T-cell (primary cell): ENCODE measurements around the gene MYO5C. TPM values are rescaled to one million over a fixed set of nuclear protein-coding genes. Genes with fewer than 3 reads are reported as not detected.

Source experiments
- ATAC-seq, 4 experiments: fragments of 200-7000 bp in 3 of 4; fragments of 150-1000 bp in 1 of 4; cut with Tn5 transposase; replicated peaks in 1 of 4; 1 replicate in 3 of 4; 2 replicates in 1 of 4; pipeline ENCODE4 v1.10.0; 2021; ENCODE audit warnings: moderate library complexity in 3 of 4, mild to moderate bottlenecking in 2 of 4, moderate number of reproducible peaks in 1 of 4
- CTCF ChIA-PET, 2 donors: fragments of 300-600 bp; sonication (Branson Sonifier 250); formaldehyde crosslinking; loops; one replicate each; lab custom pipeline; 2022; ENCODE audit warnings: antibody characterized with exemption in 2 of 2; lab: Charles Lee
- POLR2A ChIA-PET, 2 donors: fragments of 300-600 bp; sonication (Branson Sonifier 250); formaldehyde crosslinking; loops; one replicate each; lab custom pipeline; 2022; ENCODE audit warnings: antibody characterized with exemption in 2 of 2; lab: Charles Lee
- DNase-seq, 35 experiments: peaks; one replicate each; pipeline versions ENCODE4 v3.0.0 to v3.0.0-alpha.2; 2013 to 2023
- H3K27ac ChIP-seq: one replicate; pipeline ENCODE4 v1.5.1; 2013; ENCODE audit warnings: low read length
- H3K27me3 ChIP-seq, 2 experiments: replicated peaks in 1 of 2; 1 replicate in 1 of 2; 2 replicates in 1 of 2; pipeline versions ENCODE4 v1.6.1 to v1.7.0; 2013; ENCODE audit warnings: low read length in 1 of 2, mixed read lengths in 1 of 2; ENCODE audit not compliant: control insufficient read depth in 2 of 2, insufficient read depth in 2 of 2; ENCODE audit errors: extremely low read depth in 1 of 2
- H3K36me3 ChIP-seq, 2 donors: 1 replicate in 1 of 2; 2 replicates in 1 of 2; pipeline versions ENCODE4 v1.6.1 to v1.7.0; 2013; ENCODE audit warnings: low read length in 1 of 2; ENCODE audit not compliant: control insufficient read depth in 2 of 2, insufficient read depth in 1 of 2; ENCODE audit errors: extremely low read depth in 1 of 2
- H3K4me1 ChIP-seq, 2 experiments: 1 replicate in 1 of 2; 2 replicates in 1 of 2; pipeline versions ENCODE4 v1.6.1 to v1.7.0; 2013; ENCODE audit warnings: low read length in 2 of 2, mixed read lengths in 1 of 2; ENCODE audit not compliant: insufficient read depth in 2 of 2, control insufficient read depth in 1 of 2; ENCODE audit errors: extremely low read depth in 1 of 2
- H3K4me3 ChIP-seq, 2 donors: 1 replicate in 1 of 2; 2 replicates in 1 of 2; pipeline versions ENCODE4 v1.5.1 to v1.7.0; 2013; ENCODE audit warnings: mild to moderate bottlenecking in 2 of 2, low read length in 1 of 2, moderate library complexity in 1 of 2; ENCODE audit not compliant: control insufficient read depth in 1 of 2; ENCODE audit errors: extremely low read depth in 1 of 2
- H3K9me3 ChIP-seq: 2 replicates; pipeline ENCODE4 v1.7.0; 2013
- H3K27ac Mint-ChIP-seq, 2 donors: one replicate each; pipeline ENCODE4 v1.8.0; 2020 to 2021; ENCODE audit warnings: mild to moderate bottlenecking in 2 of 2, mixed read lengths in 2 of 2
- H3K27me3 Mint-ChIP-seq, 2 donors: one replicate each; pipeline ENCODE4 v1.8.0; 2021 to 2022; ENCODE audit warnings: mixed read lengths in 2 of 2
- H3K36me3 Mint-ChIP-seq: one replicate; pipeline ENCODE4 v1.8.0; 2021; ENCODE audit warnings: mixed read lengths
- H3K4me1 Mint-ChIP-seq, 3 donors: one replicate each; pipeline ENCODE4 v1.8.0; 2020 to 2022; ENCODE audit warnings: mixed read lengths in 3 of 3, mild to moderate bottlenecking in 1 of 3
- H3K4me3 Mint-ChIP-seq, 3 donors: one replicate each; pipeline ENCODE4 v1.8.0; 2020 to 2022; ENCODE audit warnings: mild to moderate bottlenecking in 3 of 3, mixed read lengths in 3 of 3, moderate library complexity in 3 of 3
- H3K9me3 Mint-ChIP-seq, 3 donors: one replicate each; pipeline ENCODE4 v1.8.0; 2020 to 2022; ENCODE audit warnings: mixed read lengths in 3 of 3
- WGBS: methylation state at CpG from one replicate; pipeline ENCODE4 v1.1.5; 2013; ENCODE audit warnings: missing lambda C conversion rate; ENCODE audit not compliant: insufficient coverage; 5-methylcytosine and 5-hydroxymethylcytosine counted together
- total RNA-seq, 35 experiments: library from RNA in 6 of 35; stranded (reverse) in 6 of 35; fragments of 120-200 nt in 1 of 35; gene quantifications; one replicate each; pipeline versions ENCODE4 v1.2.1 to v1.2.4 and lab custom pipeline; 2013 to 2026

The MYO5C gene
- total RNA-seq, 5 donors from 2014 or later (not counting 1 experiment from before 2014, with no cell fraction given), result 0.33 to 0.73 (median 0.53) TPM

DNA sequence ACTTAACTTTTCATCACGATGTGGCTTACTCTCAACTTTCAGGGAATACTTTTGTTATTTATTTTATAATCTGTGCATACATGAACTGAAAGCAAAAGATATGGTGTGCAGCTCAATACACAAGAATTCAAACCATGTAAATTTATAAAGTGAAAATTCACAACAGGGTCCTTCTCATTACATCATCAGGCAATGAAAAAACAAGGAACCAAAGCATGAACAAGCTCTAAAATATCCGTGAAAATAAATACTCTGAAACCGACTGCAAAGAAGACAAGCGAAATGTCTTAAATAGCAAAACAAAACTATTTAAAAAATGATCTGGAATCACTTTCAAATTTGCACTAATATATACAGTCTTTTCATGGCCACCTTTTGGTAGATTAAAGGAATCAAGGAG lies 133.3 kb downstream of the MYO5C start:
- H3K9me3 Mint-ChIP-seq, result no peaks in the 10 kb centered on the region
- DNase-seq (no peak), ATAC-seq (no peak)
- no peaks in the 10 kb centered on the region for H3K27me3 Mint-ChIP-seq
- Histone ChIP-seq H3K9me3 (no peaks in the 10 kb centered on the region), H3K4me3 (no peak overlapping the region), H3K27me3 (no peaks in the 10 kb centered on the region), H3K4me1 (peaks cover 2 to 5% of the 10 kb centered on the region in 2 experiments), H3K36me3 (peaks cover 22 to 41% of the 10 kb centered on the region in 2 donors), H3K27ac (no peak overlapping the region)
- no peak overlapping the region for H3K27ac Mint-ChIP-seq
- no peak overlapping the region for H3K4me3 Mint-ChIP-seq
- no CpG with 5 or more reads among the region's 4 CpGs for WGBS
- peaks cover 36% of the 10 kb centered on the region for H3K36me3 Mint-ChIP-seq
- ChIA-PET CTCF (interaction anchor here (0.8 to 1.1 kb wide), 2 partner anchors 46 kb away, joined by 3 to 4 read pairs; no protein-coding TSS in a partner anchor), POLR2A (interaction anchor here (0.6 kb wide), 4 partner anchors 9 to 152 kb away, joined by 3 to 8 read pairs (median 3); no protein-coding TSS in a partner anchor)
- H3K4me1 Mint-ChIP-seq, result peaks cover 27 to 38% (median 28%) of the 10 kb centered on the region in 3 donors

DNA sequence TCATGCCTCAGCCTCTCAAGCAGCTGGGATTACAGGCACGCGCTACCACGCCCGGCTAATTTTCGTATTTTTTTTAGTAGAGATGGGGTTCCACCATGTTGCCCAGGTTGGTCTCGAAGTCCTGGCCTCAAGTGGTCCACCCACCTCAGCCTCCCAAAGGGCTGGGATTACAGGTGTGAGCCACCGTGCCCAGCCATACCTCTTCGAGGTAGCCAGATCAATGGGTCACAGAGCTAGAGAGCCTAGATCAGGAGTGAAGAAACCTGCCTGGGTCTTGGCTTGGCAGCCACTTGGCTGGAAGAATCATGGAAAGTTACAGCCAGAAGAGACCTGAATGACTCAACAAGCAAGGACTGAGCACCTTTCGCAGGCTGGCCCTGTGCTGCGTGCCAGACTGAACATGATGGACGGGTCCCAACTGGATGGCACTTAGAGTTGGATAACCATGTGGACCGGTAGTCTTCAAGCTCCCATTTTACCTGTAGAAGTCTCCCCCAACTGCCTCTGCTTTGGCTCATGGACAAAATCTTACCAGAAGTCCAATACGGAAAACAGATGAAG lies 134.1 kb downstream of the MYO5C start:
- no peak overlapping the region for H3K27ac ChIP-seq
- peaks cover 22 to 41% of the 10 kb centered on the region in 2 donors for H3K36me3 ChIP-seq
- H3K4me3 ChIP-seq, result no peak overlapping the region
- H3K4me3 Mint-ChIP-seq, result no peak overlapping the region
- no peaks in the 10 kb centered on the region for H3K9me3 Mint-ChIP-seq
- DNase-seq (no peak), ATAC-seq (no peak)
- WGBS, result 91% methylated on average over 6 of the region's 13 CpGs
- no peaks in the 10 kb centered on the region for H3K27me3 ChIP-seq
- ChIA-PET POLR2A (interaction anchor here (0.6 to 0.8 kb wide), 2 partner anchors 15 to 151 kb away, joined by 4 to 8 read pairs; no protein-coding TSS in a partner anchor), CTCF (interaction anchor here in 1 of 2 donors (0.8 kb wide), 1 partner anchor 47 kb away, joined by 3 read pairs; no protein-coding TSS in a partner anchor)
- H3K36me3 Mint-ChIP-seq, result peaks cover 36% of the 10 kb centered on the region
- H3K27ac Mint-ChIP-seq, result no peak overlapping the region
- peaks cover 2 to 5% of the 10 kb centered on the region in 2 experiments for H3K4me1 ChIP-seq
- H3K4me1 Mint-ChIP-seq, result peaks cover 20 to 31% (median 20%) of the 10 kb centered on the region in 3 donors
- no peaks in the 10 kb centered on the region for H3K27me3 Mint-ChIP-seq
- no peaks in the 10 kb centered on the region for H3K9me3 ChIP-seq

DNA sequence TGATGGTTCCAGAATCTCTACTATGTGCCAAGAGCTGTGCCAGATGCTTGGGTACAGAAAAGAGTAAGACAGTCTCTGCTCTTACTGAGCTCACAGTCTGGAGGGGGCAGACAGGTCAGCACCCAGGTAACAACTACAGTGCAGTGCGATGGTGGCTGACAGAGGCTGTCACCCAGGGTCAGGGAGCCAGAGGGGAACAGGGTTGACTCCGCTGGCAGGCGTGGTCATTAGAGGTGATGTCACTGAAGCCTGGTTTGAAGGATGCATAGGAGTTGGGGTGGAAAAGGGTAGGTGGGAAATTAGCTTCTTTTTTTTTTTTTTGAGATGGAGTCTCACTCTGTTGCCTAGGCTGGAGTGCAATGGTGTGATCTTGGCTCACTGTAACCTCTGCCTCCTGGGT lies 136.0 kb downstream of the MYO5C start:
- H3K36me3 ChIP-seq, result peaks cover 22 to 41% of the 10 kb centered on the region in 2 donors
- Mint-ChIP-seq H3K27me3 (no peaks in the 10 kb centered on the region), H3K27ac (no peak overlapping the region)

DNA sequence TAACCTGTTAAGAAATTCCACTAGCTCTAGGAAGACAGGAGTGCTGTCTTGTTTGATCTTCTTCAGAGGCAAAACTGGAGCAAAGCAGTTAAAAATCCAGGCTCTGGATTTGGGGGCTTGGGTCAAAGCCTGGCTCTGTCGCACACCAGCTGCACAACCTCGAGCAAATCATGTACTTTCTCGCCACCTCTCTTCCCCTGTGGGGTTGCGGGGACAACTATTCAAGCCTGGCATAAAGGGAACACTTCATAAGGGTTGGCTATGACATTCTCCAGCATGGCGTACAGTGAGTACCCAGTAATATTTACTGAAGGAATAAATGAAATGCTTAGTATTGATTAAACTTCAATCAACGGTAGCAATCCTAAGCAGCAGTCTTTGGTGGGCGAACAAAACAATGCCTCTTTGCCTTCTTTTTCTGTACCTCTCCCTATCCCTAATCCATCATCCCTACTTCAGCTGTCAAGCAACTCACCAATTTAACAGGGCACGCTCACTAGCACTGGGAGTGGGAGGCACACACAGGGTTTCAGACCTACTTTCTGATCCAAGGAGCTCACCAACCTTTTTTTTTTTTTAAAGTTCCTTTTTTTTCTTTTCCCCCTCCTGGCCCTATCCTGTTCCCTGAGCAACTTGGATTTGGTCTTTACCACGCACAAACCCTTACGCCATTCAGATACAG lies 137.4 kb downstream of the MYO5C start:
- ATAC-seq (no peak), DNase-seq (no peak)
- peaks cover 4 to 20% (median 4%) of the 10 kb centered on the region in 3 donors for H3K4me1 Mint-ChIP-seq
- POLR2A ChIA-PET, result interaction anchor here in 1 of 2 donors (0.5 to 1.6 kb wide), 2 partner anchors 21 to 30 kb away, joined by 4 to 9 read pairs; no protein-coding TSS in a partner anchor
- CTCF ChIA-PET, result interaction anchor here (0.5 to 1.3 kb wide), 4 partner anchors 22 to 70 kb away, joined by 3 to 5 read pairs (median 4); no protein-coding TSS in a partner anchor
- Histone ChIP-seq H3K27me3 (no peaks in the 10 kb centered on the region), H3K36me3 (peaks cover 19 to 42% of the 10 kb centered on the region in 2 donors), H3K27ac (no peak overlapping the region), H3K4me3 (no peak overlapping the region), H3K9me3 (no peaks in the 10 kb centered on the region), H3K4me1 (no peaks in the 10 kb centered on the region)
- 97% methylated on average over 5 of the region's 10 CpGs for WGBS
- no peak overlapping the region for H3K27ac Mint-ChIP-seq
- H3K27me3 Mint-ChIP-seq, result no peaks in the 10 kb centered on the region
- peaks cover 44% of the 10 kb centered on the region for H3K36me3 Mint-ChIP-seq
- no peak overlapping the region for H3K4me3 Mint-ChIP-seq
- H3K9me3 Mint-ChIP-seq, result no peaks in the 10 kb centered on the region

More for the DNA sequence above, 136.0 kb downstream of the MYO5C start:
- H3K9me3 ChIP-seq, result no peaks in the 10 kb centered on the region
- ChIA-PET CTCF (interaction anchor here in 1 of 2 donors (0.6 kb wide), 2 partner anchors 23 to 35 kb away, joined by 3 to 4 read pairs; no protein-coding TSS in a partner anchor), POLR2A (no interaction called here)
- no peaks in the 10 kb centered on the region for H3K9me3 Mint-ChIP-seq
- peaks cover 38% of the 10 kb centered on the region for H3K36me3 Mint-ChIP-seq
- WGBS, result 100% methylated on average over 1 of the region's 3 CpGs
- no peak overlapping the region for H3K4me3 Mint-ChIP-seq
- no peaks in the 10 kb centered on the region for H3K27me3 ChIP-seq
- H3K4me1 Mint-ChIP-seq, result peaks cover 6 to 21% (median 6%) of the 10 kb centered on the region in 3 donors
- H3K27ac ChIP-seq, result no peak overlapping the region
- H3K4me3 ChIP-seq, result no peak overlapping the region
- peaks cover 0 to 4% of the 10 kb centered on the region in 2 experiments for H3K4me1 ChIP-seq
- no peak for ATAC-seq
- DNase-seq, result no peak

DNA sequence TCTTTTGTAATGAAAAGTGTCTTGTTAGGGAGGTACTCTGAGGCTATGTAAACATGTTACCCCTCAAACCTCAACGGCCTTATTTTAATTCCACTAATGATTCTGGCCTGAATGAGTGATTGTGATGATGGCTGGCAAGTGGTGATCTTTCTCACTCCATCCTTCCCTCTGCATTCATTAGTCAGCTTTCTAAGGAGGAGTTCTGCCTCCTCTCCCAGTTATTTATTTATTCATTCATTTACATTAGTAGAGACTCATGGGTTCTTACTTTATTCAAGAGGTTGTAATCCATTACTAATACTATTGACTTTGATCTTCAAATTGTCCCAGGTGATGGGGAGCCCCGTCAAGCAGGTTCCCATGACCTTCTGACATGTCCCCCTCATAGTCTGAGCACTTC lies 139.7 kb downstream of the MYO5C start:
- Mint-ChIP-seq H3K4me1 (peaks cover 4 to 20% (median 4%) of the 10 kb centered on the region in 3 donors), H3K27ac (no peak overlapping the region), H3K9me3 (no peaks in the 10 kb centered on the region), H3K4me3 (no peak overlapping the region), H3K36me3 (peaks cover 44% of the 10 kb centered on the region), H3K27me3 (no peaks in the 10 kb centered on the region)
- Histone ChIP-seq H3K9me3 (no peaks in the 10 kb centered on the region), H3K27me3 (no peaks in the 10 kb centered on the region), H3K36me3 (peaks cover 8 to 40% of the 10 kb centered on the region in 2 donors), H3K27ac (no peak overlapping the region), H3K4me1 (no peaks in the 10 kb centered on the region), H3K4me3 (no peak overlapping the region)
- no peak for ATAC-seq
- no CpG with 5 or more reads among the region's 2 CpGs for WGBS
- DNase-seq, result no peak
- CTCF ChIA-PET, result interaction anchor here in 1 of 2 donors (0.6 kb wide), 1 partner anchor 1810 kb away, joined by 5 read pairs; no protein-coding TSS in a partner anchor
- POLR2A ChIA-PET, result interaction anchor here in 1 of 2 donors (1.9 kb wide), 1 partner anchor 24 kb away, joined by 6 read pairs; no protein-coding TSS in a partner anchor
